Mesenchymal stem cell (in vitro differentiated cells and primary cell): ENCODE results near the gene RCN2.

ENCODE experiments used
- DNase-seq: peaks from one replicate; pipeline ENCODE4 v3.0.0-alpha.2; 2013
- H2AFZ ChIP-seq: one replicate; pipeline ENCODE4 v1.6.1; 2013; ENCODE audit warnings: low read depth, mild to moderate bottlenecking, control low read depth, inconsistent platforms, low read length, moderate library complexity
- H2AK5ac ChIP-seq: 2 replicates; pipeline ENCODE4 v1.6.1; 2013; ENCODE audit warnings: low read length, moderate library complexity, mild to moderate bottlenecking, inconsistent platforms; ENCODE audit not compliant: severe bottlenecking
- H2BK120ac ChIP-seq: one replicate; pipeline ENCODE4 v1.6.1; 2013; ENCODE audit warnings: low read depth, mild to moderate bottlenecking, inconsistent platforms, low read length, moderate library complexity
- H2BK12ac ChIP-seq, 2 experiments: one replicate each; pipeline ENCODE4 v1.6.1; 2013; ENCODE audit warnings: inconsistent platforms in 2 of 2, low read length in 2 of 2, mild to moderate bottlenecking in 2 of 2, moderate library complexity in 2 of 2, control low read depth in 1 of 2
- H2BK15ac ChIP-seq: one replicate; pipeline ENCODE4 v1.6.1; 2013; ENCODE audit warnings: mild to moderate bottlenecking, low read depth, inconsistent platforms; ENCODE audit not compliant: poor library complexity, severe bottlenecking
- H2BK5ac ChIP-seq: 2 replicates; pipeline ENCODE4 v1.6.1; 2013; ENCODE audit warnings: low read depth, mild to moderate bottlenecking, low read length, control low read depth, inconsistent platforms; ENCODE audit not compliant: poor library complexity, severe bottlenecking
- H3K14ac ChIP-seq, 2 experiments: one replicate each; pipeline ENCODE4 v1.6.1; 2013; ENCODE audit warnings: inconsistent platforms in 2 of 2, low read length in 2 of 2, control low read depth in 1 of 2, mild to moderate bottlenecking in 1 of 2, moderate library complexity in 1 of 2
- H3K18ac ChIP-seq, 2 experiments: one replicate each; pipeline ENCODE4 v1.6.1; 2013; ENCODE audit warnings: inconsistent platforms in 2 of 2, low read length in 2 of 2, control low read depth in 1 of 2, low read depth in 1 of 2, mild to moderate bottlenecking in 1 of 2
- H3K23ac ChIP-seq, 2 experiments: one replicate each; pipeline ENCODE4 v1.6.1; 2013; ENCODE audit warnings: inconsistent platforms in 2 of 2, low read length in 2 of 2, mild to moderate bottlenecking in 2 of 2, moderate library complexity in 2 of 2, control low read depth in 1 of 2
- H3K27ac ChIP-seq: 2 replicates; pipeline ENCODE4 v1.5.1; 2013; ENCODE audit warnings: mild to moderate bottlenecking, moderate library complexity, low read length, control low read depth, inconsistent platforms; ENCODE audit not compliant: poor library complexity, severe bottlenecking
- H3K27me3 ChIP-seq, 2 experiments: 2 replicates each; pipeline versions ENCODE4 v1.6.1 to v1.7.0; 2013; ENCODE audit warnings: low read length in 2 of 2, mild to moderate bottlenecking in 2 of 2, moderate library complexity in 2 of 2, control low read depth in 1 of 2, inconsistent platforms in 1 of 2; ENCODE audit not compliant: control insufficient read depth in 1 of 2, insufficient read depth in 1 of 2
- H3K36me3 ChIP-seq, 2 experiments: 2 replicates each; pipeline versions ENCODE4 v1.6.1 to v1.7.0; 2013; ENCODE audit warnings: low read length in 2 of 2, control low read depth in 1 of 2, inconsistent platforms in 1 of 2, low read depth in 1 of 2, mild to moderate bottlenecking in 1 of 2; ENCODE audit not compliant: insufficient read depth in 2 of 2, control insufficient read depth in 1 of 2
- H3K4ac ChIP-seq, 2 experiments: one replicate each; pipeline ENCODE4 v1.6.1; 2013; ENCODE audit warnings: inconsistent platforms in 2 of 2, low read length in 2 of 2, mild to moderate bottlenecking in 2 of 2, moderate library complexity in 2 of 2, control low read depth in 1 of 2, low read depth in 1 of 2
- H3K4me1 ChIP-seq: 2 replicates; pipeline ENCODE4 v1.6.1; 2013; ENCODE audit warnings: low read depth, low read length, control low read depth; ENCODE audit not compliant: control insufficient read depth, insufficient read depth
- H3K4me2 ChIP-seq: 2 replicates; pipeline ENCODE4 v1.6.1; 2013; ENCODE audit warnings: low read length, mild to moderate bottlenecking, inconsistent platforms; ENCODE audit not compliant: poor library complexity, severe bottlenecking
- H3K4me3 ChIP-seq, 2 experiments: 2 replicates each; pipeline versions ENCODE4 v1.5.1 to v1.7.0; 2013; ENCODE audit warnings: low read length in 2 of 2, mild to moderate bottlenecking in 2 of 2, control low read depth in 1 of 2, low read depth in 1 of 2; ENCODE audit not compliant: insufficient read depth in 1 of 2
- H3K79me1 ChIP-seq: replicated peaks from 2 replicates; pipeline ENCODE4 v1.6.1; 2013; ENCODE audit warnings: mild to moderate bottlenecking, control low read depth, low read length, inconsistent platforms; ENCODE audit not compliant: poor library complexity, severe bottlenecking
- H3K9ac ChIP-seq: 2 replicates; pipeline ENCODE4 v1.7.0; 2013; ENCODE audit warnings: mild to moderate bottlenecking, low read length, moderate library complexity
- H3K9me3 ChIP-seq: 2 replicates; pipeline ENCODE4 v1.7.0; 2013; ENCODE audit warnings: mild to moderate bottlenecking, low read length; ENCODE audit not compliant: control insufficient read depth
- H4K8ac ChIP-seq: one replicate; pipeline ENCODE4 v1.6.1; 2013; ENCODE audit warnings: inconsistent platforms, mild to moderate bottlenecking, low read length, moderate library complexity
- H4K91ac ChIP-seq: one replicate; pipeline ENCODE4 v1.6.1; 2013; ENCODE audit warnings: mild to moderate bottlenecking, low read length, inconsistent platforms
- WGBS: methylation state at CpG from one replicate; pipeline ENCODE4 v1.1.7; 2013; ENCODE audit warnings: mixed read lengths; 5-methylcytosine and 5-hydroxymethylcytosine counted together

RCN2 gene

DNA sequence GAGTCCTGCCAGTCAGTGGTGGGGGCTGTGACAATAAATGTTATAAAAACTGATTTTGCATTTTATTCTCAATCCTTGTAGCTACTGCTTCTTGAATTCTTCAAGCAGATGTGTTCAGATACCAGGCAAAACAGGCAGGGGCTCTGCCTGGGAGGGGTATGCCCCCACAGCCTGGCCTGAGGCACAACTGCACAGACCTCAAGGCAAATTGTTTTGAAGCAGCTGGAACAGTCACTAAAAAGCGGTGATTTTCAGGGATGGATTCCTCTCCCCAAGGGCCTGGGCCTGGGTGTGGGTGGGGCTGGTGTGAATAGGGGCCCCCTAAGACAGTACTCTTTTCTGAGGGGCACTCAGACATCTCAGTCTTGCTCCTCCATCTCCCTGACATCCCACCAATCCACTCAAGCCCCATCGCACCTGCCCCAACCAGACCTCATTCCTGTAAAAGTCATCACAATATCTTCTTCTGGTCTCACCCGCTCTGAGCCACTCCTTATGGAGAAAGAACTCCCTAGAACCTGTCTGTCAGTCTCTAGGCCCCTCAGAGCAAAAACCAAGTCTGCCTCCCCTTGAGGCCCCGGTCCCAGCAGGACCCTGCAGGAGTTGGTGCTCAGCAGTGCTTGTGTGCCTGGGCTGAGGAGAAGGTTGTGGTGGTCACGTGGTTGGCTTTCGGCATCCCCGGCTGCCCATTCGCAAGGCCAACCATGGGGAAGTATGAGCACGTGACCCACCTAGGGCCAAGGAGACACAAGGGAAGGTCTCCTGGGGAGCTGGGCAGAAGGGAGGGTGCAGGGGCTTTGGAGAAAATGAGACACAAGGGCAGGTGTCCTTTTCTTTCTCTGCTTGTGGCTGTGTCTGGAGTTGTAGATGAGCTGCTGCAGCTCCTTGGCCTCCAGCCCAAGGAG lies 60.4 kb downstream of the RCN2 start:
- no peak overlapping the region for H2BK12ac ChIP-seq
- H4K8ac ChIP-seq = no peak overlapping the region
- peaks cover 0 to 23% of the 10 kb centered on the region in 2 experiments for H3K27me3 ChIP-seq
- no peak overlapping the region for H3K4me2 ChIP-seq
- H3K4me1 ChIP-seq = peaks cover 11% of the 10 kb centered on the region
- H3K9me3 ChIP-seq = no peaks in the 10 kb centered on the region
- H2BK15ac ChIP-seq = no peak overlapping the region
- no peak overlapping the region for H3K4me3 ChIP-seq
- no peak overlapping the region for H3K4ac ChIP-seq
- no peak overlapping the region for H3K9ac ChIP-seq
- no peak overlapping the region for H3K23ac ChIP-seq
- H2AK5ac ChIP-seq = no peak overlapping the region
- H2BK5ac ChIP-seq = no peak overlapping the region
- H2BK120ac ChIP-seq = no peak overlapping the region
- no peak for DNase-seq
- no peaks in the 10 kb centered on the region for H3K36me3 ChIP-seq
- no peak overlapping the region for H2AFZ ChIP-seq
- no peak overlapping the region for H4K91ac ChIP-seq
- H3K27ac ChIP-seq = no peak overlapping the region
- no peak overlapping the region for H3K14ac ChIP-seq
- no peak overlapping the region for H3K18ac ChIP-seq
- H3K79me1 ChIP-seq = no peaks in the 10 kb centered on the region
- WGBS = 93% methylated on average over 8 of the region's 9 CpGs

DNA sequence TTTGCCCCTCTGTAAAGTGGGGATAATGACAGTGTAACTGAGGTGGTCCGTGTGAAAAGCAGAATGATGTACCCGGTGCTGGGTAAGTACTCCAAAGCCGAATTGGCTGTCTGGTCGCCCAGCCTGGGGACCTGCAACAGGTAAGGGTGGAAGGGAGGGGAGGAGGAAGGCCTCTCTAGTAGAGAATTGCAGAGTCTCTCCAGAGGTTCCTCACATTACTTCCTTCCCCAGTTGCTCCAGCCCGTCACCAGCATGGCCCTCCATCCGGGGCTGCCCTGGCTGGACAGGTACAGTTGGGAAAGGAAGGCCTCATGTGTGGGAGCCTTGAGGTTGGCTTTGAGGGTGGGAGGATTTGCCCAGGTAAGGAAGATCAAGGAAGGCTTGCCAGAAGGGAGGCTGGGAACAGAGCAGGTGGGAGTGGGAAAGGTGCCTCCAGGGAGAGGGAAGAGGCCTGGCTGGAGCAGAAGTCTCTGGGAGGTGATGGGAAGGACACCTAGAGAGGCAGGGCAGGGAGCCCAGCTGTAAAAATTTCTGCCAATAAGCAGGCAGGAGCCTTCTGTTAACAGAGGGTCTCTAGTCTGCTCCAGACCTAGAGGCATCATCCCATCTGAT lies 61.7 kb downstream of the RCN2 start:
- H2BK15ac ChIP-seq = no peak overlapping the region
- H3K23ac ChIP-seq = no peak overlapping the region
- no peaks in the 10 kb centered on the region for H3K79me1 ChIP-seq
- peaks cover 0 to 23% of the 10 kb centered on the region in 2 experiments for H3K27me3 ChIP-seq
- no peak overlapping the region for H3K18ac ChIP-seq
- no peak overlapping the region for H3K4ac ChIP-seq
- H4K8ac ChIP-seq = no peak overlapping the region
- WGBS = 84% methylated on average over 5 of the region's 6 CpGs
- H3K27ac ChIP-seq = no peak overlapping the region
- no peak overlapping the region for H3K14ac ChIP-seq
- no peaks in the 10 kb centered on the region for H3K9me3 ChIP-seq
- no peak overlapping the region for H3K4me3 ChIP-seq
- no peak overlapping the region for H2BK12ac ChIP-seq
- no peak overlapping the region for H2AFZ ChIP-seq
- H3K36me3 ChIP-seq = no peaks in the 10 kb centered on the region
- H2BK5ac ChIP-seq = no peak overlapping the region
- no peak overlapping the region for H3K4me2 ChIP-seq
- no peak overlapping the region for H2BK120ac ChIP-seq
- H3K9ac ChIP-seq = no peak overlapping the region
- DNase-seq = no peak
- H2AK5ac ChIP-seq = no peak overlapping the region
- H3K4me1 ChIP-seq = peaks cover 12% of the 10 kb centered on the region
- no peak overlapping the region for H4K91ac ChIP-seq

GRCh38 chr15:76994001-76994400 lies 62.5 kb downstream of the RCN2 start:
- no peak overlapping the region for H2AFZ ChIP-seq
- H3K9ac ChIP-seq = no peak overlapping the region
- H3K4me2 ChIP-seq = no peak overlapping the region
- H3K18ac ChIP-seq = no peak overlapping the region
- no peaks in the 10 kb centered on the region for H3K36me3 ChIP-seq
- no peak overlapping the region for H3K4me3 ChIP-seq
- DNase-seq = no peak
- no peak overlapping the region for H3K23ac ChIP-seq
- H2AK5ac ChIP-seq = no peak overlapping the region
- H2BK15ac ChIP-seq = no peak overlapping the region
- no peak overlapping the region for H3K14ac ChIP-seq
- 78% methylated on average over 6 of the region's 8 CpGs for WGBS
- no peak overlapping the region for H3K4ac ChIP-seq
- no peak overlapping the region for H2BK12ac ChIP-seq
- H3K9me3 ChIP-seq = no peaks in the 10 kb centered on the region
- peaks cover 0 to 18% of the 10 kb centered on the region in 2 experiments for H3K27me3 ChIP-seq
- no peak overlapping the region for H4K8ac ChIP-seq
- no peak overlapping the region for H3K27ac ChIP-seq
- no peak overlapping the region for H2BK5ac ChIP-seq
- no peaks in the 10 kb centered on the region for H3K79me1 ChIP-seq
- no peak overlapping the region for H4K91ac ChIP-seq
- H2BK120ac ChIP-seq = no peak overlapping the region
- H3K4me1 ChIP-seq = peaks cover 12% of the 10 kb centered on the region

GRCh38 chr15:76994496-76994895 lies 62.9 kb downstream of the RCN2 start:
- Histone ChIP-seq H3K9me3 (no peaks in the 10 kb centered on the region), H3K18ac (no peak overlapping the region), H3K14ac (no peak overlapping the region), H3K27me3 (peaks cover 0 to 13% of the 10 kb centered on the region in 2 experiments), H2BK12ac (no peak overlapping the region), H3K23ac (no peak overlapping the region), H4K8ac (no peak overlapping the region), H3K27ac (no peak overlapping the region), H3K4me1 (peaks cover 12% of the 10 kb centered on the region), H3K9ac (no peak overlapping the region), H2BK15ac (no peak overlapping the region), H3K36me3 (no peaks in the 10 kb centered on the region), H3K79me1 (no peaks in the 10 kb centered on the region), H4K91ac (no peak overlapping the region), H3K4me3 (no peak overlapping the region), H2AFZ (no peak overlapping the region), H3K4me2 (no peak overlapping the region), H2BK120ac (no peak overlapping the region), H2AK5ac (no peak overlapping the region), H3K4ac (no peak overlapping the region), H2BK5ac (no peak overlapping the region)
- DNase-seq = no peak
- WGBS = 89% methylated on average over 6 of the region's 6 CpGs
